Measurements from ENCODE around the gene DHX36.

DHX36 gene, protein sequence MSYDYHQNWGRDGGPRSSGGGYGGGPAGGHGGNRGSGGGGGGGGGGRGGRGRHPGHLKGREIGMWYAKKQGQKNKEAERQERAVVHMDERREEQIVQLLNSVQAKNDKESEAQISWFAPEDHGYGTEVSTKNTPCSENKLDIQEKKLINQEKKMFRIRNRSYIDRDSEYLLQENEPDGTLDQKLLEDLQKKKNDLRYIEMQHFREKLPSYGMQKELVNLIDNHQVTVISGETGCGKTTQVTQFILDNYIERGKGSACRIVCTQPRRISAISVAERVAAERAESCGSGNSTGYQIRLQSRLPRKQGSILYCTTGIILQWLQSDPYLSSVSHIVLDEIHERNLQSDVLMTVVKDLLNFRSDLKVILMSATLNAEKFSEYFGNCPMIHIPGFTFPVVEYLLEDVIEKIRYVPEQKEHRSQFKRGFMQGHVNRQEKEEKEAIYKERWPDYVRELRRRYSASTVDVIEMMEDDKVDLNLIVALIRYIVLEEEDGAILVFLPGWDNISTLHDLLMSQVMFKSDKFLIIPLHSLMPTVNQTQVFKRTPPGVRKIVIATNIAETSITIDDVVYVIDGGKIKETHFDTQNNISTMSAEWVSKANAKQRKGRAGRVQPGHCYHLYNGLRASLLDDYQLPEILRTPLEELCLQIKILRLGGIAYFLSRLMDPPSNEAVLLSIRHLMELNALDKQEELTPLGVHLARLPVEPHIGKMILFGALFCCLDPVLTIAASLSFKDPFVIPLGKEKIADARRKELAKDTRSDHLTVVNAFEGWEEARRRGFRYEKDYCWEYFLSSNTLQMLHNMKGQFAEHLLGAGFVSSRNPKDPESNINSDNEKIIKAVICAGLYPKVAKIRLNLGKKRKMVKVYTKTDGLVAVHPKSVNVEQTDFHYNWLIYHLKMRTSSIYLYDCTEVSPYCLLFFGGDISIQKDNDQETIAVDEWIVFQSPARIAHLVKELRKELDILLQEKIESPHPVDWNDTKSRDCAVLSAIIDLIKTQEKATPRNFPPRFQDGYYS

DNA sequence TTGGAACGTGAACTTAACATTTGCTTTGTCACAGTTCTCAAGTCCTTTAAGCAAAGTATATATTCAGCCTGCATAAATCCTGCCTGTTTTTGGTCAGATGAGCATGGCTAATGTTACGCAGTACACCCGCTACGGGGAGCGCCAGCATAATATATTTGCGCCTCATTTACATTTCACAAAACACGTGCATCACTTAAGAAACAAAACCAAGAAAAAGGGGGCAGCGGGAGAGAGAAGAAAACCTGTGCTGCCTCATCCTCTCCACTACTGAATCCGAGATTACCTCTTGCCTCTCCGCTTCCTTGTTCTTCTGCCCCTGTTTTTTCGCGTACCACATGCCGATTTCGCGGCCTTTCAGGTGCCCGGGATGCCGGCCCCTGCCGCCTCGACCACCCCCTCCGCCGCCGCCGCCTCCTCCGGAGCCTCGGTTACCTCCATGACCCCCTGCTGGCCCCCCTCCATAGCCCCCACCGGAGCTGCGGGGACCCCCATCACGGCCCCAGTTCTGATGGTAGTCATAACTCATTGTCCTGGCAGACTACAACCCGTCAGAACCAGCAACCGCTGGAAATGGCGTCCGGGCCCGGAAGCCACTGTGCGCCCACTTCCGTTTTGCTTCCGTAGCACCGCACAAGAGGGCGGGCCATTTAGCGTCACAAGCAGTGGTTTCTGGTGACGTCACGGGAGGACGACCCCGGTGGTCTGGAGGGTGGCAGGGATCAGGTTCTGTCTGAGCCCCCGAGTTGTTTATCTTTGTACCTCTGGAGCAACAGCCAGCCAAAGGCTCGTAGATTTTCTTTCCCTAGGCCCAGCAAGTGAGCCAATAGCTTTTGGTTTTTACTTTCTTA is at the start of gene DHX36:
Gene DHX36 (minus strand): TSS at position 597 of the 848 bp plus-strand sequence. CDS start 71 bp downstream, at position 526.
- Mint-ChIP-seq H3K4me1 (peaks cover 10% of the 10 kb centered on the region), H3K36me3 (peaks cover 6% of the 10 kb centered on the region), H3K27me3 (no peaks in the 10 kb centered on the region), H3K4me3 (peak within 1 kb of the TSS; percentile 97), H3K9me3 (no peaks in the 10 kb centered on the region), H3K27ac (peak within 1 kb of the TSS; percentile 98)

DNA sequence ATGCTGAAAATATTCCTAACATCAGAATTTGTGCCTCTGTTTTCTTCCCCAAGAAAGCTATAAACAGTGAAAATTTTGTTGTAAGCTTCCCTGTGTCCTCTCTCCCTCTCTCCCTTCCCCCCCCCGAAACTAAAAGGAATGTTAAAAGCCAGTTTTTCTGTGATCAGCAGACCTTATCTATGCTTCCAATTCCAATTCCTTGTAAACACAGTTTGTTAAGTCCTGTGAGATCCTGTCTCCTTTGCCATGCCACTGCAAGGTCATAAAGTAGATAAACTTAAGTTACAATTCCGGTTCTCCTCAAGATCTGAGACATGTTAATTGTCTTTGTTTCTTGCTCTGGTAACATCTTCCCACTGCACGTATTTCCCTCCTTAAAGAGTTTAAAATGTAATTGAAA is 42.9 kb upstream of the DHX36 start:
- Mint-ChIP-seq H3K27ac (no peak overlapping the region), H3K36me3 (no peaks in the 10 kb centered on the region), H3K4me3 (no peak overlapping the region), H3K27me3 (peaks cover 2% of the 10 kb centered on the region), H3K9me3 (peaks cover 5% of the 10 kb centered on the region), H3K4me1 (no peaks in the 10 kb centered on the region)

DNA sequence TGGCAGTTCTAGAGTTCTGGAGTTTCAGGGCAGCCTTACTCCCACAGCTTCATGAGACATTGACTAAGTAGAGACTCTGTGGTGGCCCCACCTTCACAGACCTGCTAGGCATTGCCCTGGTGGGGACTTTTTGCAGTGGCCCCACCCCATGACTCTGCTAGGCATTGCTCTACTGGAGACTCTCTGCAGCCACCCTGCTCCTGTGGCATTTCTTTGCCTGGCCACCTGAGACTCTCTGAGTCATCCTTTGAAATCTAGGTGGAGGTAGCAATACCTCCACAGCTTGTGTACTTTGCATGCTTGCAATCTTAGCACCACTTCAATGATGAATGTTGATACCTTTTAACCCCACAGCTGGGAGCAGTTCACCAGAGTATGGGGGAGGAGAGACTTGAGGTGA is 40.6 kb upstream of the DHX36 start:
- peaks cover 5% of the 10 kb centered on the region for H3K9me3 Mint-ChIP-seq

DNA sequence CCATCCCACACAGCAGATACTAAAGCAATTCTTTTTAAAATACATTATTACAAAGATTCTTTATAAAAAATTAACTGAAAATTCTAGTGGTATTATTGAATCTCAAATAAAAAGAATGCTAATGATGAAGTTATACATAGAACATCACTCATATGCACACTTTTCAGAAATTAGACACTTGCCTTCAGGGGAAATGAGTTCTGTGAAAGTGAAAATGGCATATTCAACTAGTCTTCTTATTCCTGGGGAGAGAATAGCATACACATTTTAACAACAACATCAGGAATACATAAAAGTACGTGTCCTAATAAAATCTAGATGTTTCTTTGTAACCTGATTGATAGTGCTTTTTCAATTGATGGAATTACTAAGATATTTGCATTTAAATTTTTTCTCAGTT is 36.8 kb upstream of the DHX36 start:
- H3K4me1 Mint-ChIP-seq, result no peaks in the 10 kb centered on the region
- H3K36me3 Mint-ChIP-seq, result no peaks in the 10 kb centered on the region
- H3K27ac Mint-ChIP-seq, result no peak overlapping the region
- H3K4me3 Mint-ChIP-seq, result no peak overlapping the region
- peaks cover 5% of the 10 kb centered on the region for H3K9me3 Mint-ChIP-seq
- H3K27me3 Mint-ChIP-seq, result peaks cover 6% of the 10 kb centered on the region

More for the DNA sequence above, 40.6 kb upstream of the DHX36 start:
- no peak overlapping the region for H3K4me3 Mint-ChIP-seq
- no peaks in the 10 kb centered on the region for H3K4me1 Mint-ChIP-seq
- H3K36me3 Mint-ChIP-seq, result no peaks in the 10 kb centered on the region
- peaks cover 5% of the 10 kb centered on the region for H3K27me3 Mint-ChIP-seq
- H3K27ac Mint-ChIP-seq, result no peak overlapping the region

DNA sequence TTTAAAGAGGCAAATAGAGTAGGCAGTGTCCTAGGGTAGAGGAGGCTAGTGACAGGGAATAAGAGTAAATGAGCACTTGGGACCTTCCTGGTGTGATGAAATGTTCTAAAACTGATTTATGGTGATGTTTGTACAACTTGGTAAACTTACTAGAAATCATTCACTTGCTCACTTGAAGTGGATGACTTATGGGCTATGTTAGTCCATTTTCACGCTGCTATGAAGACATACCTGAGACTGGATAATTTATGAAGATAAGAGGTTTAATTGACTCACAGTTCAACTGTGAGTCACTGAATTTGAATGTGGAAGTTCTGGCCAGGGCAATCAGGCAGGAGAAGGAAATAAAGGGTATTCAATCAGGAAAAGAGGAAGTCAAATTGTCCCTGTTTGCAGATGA is 31.7 kb upstream of the DHX36 start:
- Mint-ChIP-seq H3K27ac (no peak overlapping the region), H3K4me1 (no peaks in the 10 kb centered on the region), H3K9me3 (no peaks in the 10 kb centered on the region), H3K36me3 (no peaks in the 10 kb centered on the region), H3K4me3 (no peak overlapping the region), H3K27me3 (peaks cover 10% of the 10 kb centered on the region)

DNA sequence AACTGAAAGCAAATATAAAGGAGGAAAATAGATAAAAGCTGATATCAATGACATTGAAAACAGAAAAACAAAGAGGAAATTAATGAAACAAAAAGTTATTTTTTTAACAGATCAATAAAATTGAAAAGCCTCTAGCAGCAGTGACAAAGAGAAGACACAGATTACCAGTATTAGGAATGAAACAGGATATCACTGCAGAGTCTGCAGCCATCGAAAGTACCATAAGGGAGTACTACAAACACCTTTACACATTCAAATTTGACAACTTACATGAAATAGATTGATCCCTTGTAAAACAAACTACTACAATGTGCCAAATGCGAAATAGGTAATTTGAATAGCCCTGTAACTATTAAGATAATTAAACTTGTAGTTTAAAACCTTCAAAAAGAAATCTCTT is 24.9 kb upstream of the DHX36 start:
- Mint-ChIP-seq H3K4me3 (no peak overlapping the region), H3K27ac (no peak overlapping the region), H3K27me3 (peaks cover 33% of the 10 kb centered on the region), H3K4me1 (no peaks in the 10 kb centered on the region), H3K36me3 (no peaks in the 10 kb centered on the region), H3K9me3 (no peaks in the 10 kb centered on the region)

DNA sequence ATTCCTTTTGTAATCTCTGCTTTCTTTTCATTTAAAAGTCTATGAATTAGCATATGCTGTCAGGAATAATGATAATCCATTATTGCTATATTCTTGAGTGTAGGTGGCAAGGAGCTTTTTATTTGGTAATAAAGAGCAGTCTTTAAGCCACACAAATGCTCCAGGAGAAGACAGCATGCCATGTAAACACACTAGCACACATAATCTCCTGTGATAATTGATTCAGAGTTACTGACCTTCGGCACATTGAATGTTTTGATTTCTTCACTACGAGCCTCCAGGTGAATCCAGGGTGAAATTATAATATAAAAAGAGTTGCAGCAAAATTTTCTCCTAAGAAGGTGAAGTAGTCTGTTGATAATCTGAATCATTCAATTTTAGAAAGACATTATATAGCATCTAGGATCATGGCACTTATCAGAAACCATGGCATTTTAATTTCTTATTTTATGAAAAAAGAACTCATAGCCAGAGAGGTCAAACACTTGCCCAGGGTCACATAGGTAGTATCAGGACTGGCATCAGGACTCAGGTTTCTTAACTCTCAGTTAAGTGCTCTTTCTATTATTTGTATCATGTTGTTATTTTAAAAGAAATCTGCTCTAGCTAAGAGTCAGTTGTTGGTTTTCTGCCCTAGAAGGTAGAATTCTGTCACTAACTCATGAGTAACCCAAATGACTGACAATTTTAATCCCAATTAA is 21.3 kb upstream of the DHX36 start:
- Mint-ChIP-seq H3K36me3 (no peaks in the 10 kb centered on the region), H3K27ac (no peak overlapping the region), H3K4me3 (no peak overlapping the region), H3K4me1 (no peaks in the 10 kb centered on the region), H3K9me3 (no peaks in the 10 kb centered on the region), H3K27me3 (peaks cover 25% of the 10 kb centered on the region)

DNA sequence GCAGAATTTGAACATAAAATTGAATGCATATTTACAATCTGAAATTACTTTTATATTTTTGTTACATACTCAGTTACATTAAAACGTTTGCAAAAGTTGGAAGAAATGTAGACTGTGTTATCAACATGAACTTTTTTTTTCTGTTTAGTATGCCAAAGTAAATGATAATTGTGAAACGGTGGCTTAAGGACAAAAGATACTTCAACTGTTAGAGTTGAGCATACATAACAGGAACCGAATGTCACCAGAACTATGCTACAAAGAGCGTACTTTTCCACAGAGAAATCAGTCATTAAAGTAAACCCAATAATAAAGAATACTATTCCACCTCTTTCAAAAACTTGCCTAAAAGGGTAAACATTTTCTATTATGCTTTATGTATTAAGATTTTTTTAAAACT is 14.3 kb upstream of the DHX36 start:
- H3K36me3 Mint-ChIP-seq, result no peaks in the 10 kb centered on the region
- no peaks in the 10 kb centered on the region for H3K4me1 Mint-ChIP-seq
- H3K9me3 Mint-ChIP-seq, result no peaks in the 10 kb centered on the region
- no peak overlapping the region for H3K27ac Mint-ChIP-seq
- H3K4me3 Mint-ChIP-seq, result no peak overlapping the region
- H3K27me3 Mint-ChIP-seq, result peaks cover 6% of the 10 kb centered on the region

DNA sequence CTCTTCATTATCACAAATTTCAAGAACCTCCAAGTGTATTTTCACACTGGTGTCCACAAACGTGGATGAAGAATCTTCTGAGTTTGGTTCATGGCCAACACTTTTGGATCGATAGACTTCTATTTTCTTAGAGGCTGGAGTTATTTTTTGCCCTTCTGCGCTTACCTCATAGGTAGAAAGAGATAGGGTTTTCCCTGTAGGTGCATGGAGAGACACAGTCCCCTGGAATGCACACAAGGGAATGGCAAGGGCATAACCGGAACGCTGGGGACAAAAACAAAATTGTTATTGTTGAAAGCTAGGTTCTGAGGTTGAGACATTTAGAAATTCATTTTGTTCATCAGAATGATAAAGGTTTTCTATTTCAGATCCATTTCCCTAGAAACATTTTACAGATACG is 13.7 kb upstream of the DHX36 start:
- Mint-ChIP-seq H3K27me3 (peaks cover 6% of the 10 kb centered on the region), H3K9me3 (no peaks in the 10 kb centered on the region), H3K36me3 (no peaks in the 10 kb centered on the region), H3K4me1 (no peaks in the 10 kb centered on the region), H3K4me3 (no peak overlapping the region), H3K27ac (no peak overlapping the region)

DNA sequence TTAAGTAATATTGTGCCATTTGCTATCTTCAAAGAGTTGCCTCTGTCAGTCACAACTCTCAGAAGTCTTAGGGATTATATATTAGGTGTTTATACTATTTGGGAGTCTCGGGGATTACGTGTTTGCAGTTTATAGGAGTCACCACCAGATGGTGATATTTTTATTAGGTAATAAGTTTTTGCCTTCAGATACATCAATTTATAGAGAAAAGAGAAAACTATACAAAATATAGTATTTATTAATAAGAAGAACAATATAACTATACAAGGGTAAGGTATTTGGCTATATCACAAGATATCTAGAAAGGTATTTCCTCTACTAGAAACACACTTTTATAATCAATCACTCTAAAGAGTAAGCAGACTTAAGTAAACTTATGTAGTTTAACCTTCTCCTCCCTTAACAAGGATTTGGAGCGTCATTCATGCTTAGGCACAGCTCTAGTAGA is 10.7 kb upstream of the DHX36 start:
- Mint-ChIP-seq H3K4me1 (no peaks in the 10 kb centered on the region), H3K9me3 (no peaks in the 10 kb centered on the region), H3K27ac (no peak overlapping the region), H3K36me3 (no peaks in the 10 kb centered on the region), H3K27me3 (peaks cover 4% of the 10 kb centered on the region), H3K4me3 (no peak overlapping the region)

DNA sequence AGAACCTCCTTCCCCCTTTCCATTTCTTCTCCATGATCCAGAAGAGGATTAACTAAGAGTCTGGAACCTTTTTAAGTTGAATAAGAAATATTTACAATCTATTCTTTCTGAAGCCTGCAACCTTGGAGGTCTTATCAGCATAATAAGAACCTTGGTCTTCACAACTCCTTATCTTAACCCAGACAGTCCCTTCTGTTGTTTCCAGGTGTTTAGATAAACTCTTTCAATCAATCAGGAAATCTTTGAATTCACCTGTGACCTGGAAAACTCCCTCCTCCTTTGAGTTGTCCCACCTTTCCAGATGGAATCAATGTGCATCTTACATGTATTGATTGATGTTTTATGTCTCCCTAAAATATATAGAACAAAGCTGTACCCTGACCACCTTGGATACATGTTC is 3.6 kb upstream of the DHX36 start:
- H3K4me3 Mint-ChIP-seq, result no peak overlapping the region

DNA sequence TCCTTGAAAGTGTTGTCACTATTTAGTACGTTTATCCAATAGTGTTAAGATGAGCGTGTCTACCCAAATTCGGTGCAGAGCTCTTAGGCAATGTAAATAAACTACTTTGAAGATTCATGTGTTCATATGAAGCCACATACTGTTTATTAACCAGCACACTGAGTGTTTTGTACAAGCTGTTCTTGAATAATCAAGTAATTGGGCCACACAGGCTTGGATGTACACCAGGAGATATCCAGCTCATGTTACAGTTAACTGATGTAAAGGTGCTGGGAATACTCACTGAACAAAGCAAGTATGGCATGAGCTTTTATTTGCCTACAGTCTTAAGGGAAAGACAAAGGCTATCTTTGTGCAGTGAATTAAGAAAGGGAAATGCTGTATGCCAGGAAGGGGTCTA is 632 bp upstream of the DHX36 start:
- peaks cover 10% of the 10 kb centered on the region for H3K4me1 Mint-ChIP-seq
- peaks cover 6% of the 10 kb centered on the region for H3K36me3 Mint-ChIP-seq
- peak overlapping the region; percentile 98 for H3K27ac Mint-ChIP-seq
- H3K4me3 Mint-ChIP-seq, result peak overlapping the region; percentile 97
- H3K9me3 Mint-ChIP-seq, result no peaks in the 10 kb centered on the region
- no peaks in the 10 kb centered on the region for H3K27me3 Mint-ChIP-seq

More for the DNA sequence above, 3.6 kb upstream of the DHX36 start:
- Mint-ChIP-seq H3K36me3 (peaks cover 1% of the 10 kb centered on the region), H3K27me3 (no peaks in the 10 kb centered on the region), H3K4me1 (peaks cover 10% of the 10 kb centered on the region), H3K27ac (no peak overlapping the region), H3K9me3 (no peaks in the 10 kb centered on the region)

DNA sequence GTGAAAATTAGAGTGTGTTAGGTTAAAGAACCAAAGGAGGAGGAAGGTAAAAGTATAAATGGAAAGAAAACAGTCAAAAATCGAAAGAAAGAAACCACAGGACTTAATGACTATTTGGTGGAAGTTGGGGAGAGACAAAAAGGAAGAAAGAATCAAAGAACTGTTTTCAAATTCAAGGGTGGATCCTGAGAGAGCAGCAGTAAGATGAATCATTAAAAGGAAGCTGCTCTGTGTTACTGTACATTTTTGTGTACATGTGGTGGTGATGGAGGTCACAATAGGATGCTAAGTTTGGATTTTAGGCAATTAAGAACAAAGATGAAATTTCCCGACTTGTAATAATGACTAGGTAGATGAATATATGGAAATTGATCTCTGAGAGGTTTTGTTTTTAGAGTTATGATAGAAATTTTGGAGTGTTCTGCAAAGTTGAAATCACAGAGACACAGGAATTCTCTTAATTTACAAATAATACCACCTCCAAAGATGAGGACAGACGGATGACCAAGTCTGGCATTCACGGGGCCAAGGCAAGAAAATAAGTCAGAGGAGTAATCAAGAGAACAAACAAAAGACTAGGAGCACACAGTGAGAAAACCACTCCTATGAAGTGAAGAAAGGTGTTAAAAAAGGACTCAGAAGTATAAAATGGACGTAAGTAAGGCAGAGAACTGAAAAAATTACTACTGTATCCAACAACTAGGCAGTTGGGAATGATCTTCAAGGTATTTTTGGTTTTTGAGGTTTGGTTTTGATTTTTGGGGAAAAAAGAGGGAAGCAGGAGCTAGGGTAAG is 7.1 kb downstream of the DHX36 start:
- Mint-ChIP-seq H3K4me3 (peak overlapping the region; percentile 65), H3K9me3 (no peaks in the 10 kb centered on the region), H3K27ac (peak overlapping the region; percentile 26), H3K36me3 (peaks cover 24% of the 10 kb centered on the region), H3K4me1 (no peaks in the 10 kb centered on the region), H3K27me3 (no peaks in the 10 kb centered on the region)

DNA sequence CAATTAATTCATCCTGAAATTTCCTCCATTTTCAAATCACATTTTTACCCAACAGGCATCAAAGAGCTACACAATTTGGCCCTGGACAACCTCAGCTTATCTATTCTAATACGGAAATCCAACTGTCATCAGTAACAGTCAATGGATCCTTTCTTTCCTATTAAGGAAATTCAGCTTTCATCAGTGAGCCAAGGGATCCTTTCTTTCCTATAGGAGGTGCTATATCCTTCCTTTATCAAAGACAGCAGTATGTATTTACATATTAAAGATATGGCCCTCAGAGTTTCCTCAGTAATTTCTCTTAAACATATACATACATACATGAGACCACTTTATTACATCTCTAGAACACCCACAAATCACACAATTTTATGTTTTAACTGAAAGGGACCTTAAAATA is 10.1 kb downstream of the DHX36 start:
- Mint-ChIP-seq H3K9me3 (no peaks in the 10 kb centered on the region), H3K27ac (no peak overlapping the region), H3K27me3 (no peaks in the 10 kb centered on the region), H3K4me1 (peaks cover 11% of the 10 kb centered on the region), H3K36me3 (peaks cover 30% of the 10 kb centered on the region), H3K4me3 (no peak overlapping the region)
